ENCODE results near the gene AOPEP. TPM values are rescaled to one million over a fixed set of nuclear protein-coding genes. Genes with fewer than 3 reads are reported as not detected.

The AOPEP gene
- total RNA-seq, 2 donors from 2014 or later: 40.4 to 42.1 TPM

GRCh38 chr9:95094002-95094401 lies 367.5 kb downstream of the AOPEP start:
- DNase-seq (no peak), ATAC-seq (no peak)
- intact Hi-C loops (cut with DNase I, micrococcal nuclease): no loop called here

DNA sequence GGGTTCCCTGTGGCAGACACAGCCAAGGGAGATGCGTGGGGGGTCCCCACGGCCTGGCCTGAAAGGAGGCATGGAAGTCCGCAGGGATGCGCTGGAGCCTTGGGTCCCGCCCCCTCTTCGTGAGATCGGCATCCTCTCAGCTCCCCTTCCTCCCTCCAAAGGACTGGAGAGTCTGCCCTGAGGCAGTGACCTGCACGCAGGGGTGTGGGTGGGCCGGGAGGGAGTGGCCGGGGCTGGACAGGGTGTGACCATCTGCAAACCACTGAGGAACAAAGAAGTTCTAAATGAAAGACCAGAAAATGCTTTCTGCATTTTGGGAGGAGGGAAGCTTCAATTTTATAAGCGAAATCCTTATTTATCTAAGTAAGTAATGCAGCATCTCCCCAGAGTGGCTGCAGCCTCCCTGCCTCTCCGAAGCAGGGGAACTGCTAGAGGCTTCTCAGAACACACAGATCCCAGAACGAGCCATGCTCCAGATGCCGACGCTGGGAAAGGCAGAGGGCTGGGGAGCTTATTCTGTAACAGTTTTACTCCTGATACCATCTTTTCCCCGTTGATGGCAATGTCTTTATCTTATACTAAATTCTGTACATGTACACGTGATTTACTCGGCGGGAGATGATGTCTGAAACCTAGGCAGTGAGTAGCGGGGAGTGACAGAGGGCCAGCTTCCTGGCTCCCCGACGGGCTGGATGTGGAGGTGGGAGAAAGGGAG lies 369.3 kb downstream of the AOPEP start:
- intact Hi-C loops (cut with DNase I, micrococcal nuclease): no loop called here
- DNase-seq (peak in 1 of 2 donors; percentile 12), ATAC-seq (no peak)

DNA sequence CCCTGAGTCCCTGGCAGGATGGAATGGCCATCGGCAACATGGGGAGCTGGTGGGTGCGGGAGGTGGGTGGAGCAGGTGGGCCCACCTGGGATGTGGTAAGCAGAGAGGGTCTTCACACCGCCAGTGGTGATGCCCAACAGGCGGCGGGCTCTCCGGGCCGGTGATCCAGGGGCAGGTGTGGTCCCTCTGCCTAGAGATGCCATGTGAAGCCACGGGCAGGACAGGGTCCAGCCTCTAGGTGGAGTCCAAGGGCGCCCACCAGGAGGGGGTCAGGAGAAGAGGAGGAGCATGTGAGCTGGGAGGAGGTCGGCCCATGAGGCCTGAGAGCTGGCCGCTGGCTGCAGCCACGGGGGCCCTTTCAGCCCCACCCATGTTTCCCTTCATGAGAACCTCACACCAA lies 369.9 kb downstream of the AOPEP start:
- intact Hi-C loops (cut with DNase I, micrococcal nuclease): no loop called here
- no peak for DNase-seq

DNA sequence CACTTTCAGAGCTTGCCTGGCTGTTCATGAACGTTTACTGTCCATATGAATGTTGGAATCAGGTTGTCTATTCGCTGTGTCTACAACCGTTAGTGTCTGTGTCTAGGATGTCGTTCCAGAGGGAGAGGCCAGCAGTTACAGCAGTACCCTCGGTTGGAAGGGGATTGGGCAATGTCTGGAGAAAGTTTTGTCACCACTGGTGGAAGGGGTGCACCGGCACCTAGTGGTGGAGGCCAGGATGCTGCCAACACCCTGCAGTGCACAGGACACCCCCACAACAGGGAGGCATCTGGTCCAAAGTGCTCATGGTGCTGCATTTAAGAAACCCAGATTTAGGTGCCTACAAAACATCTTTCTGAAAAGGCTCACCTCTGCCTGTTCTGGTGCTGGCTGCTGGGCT lies 370.3 kb downstream of the AOPEP start:
- intact Hi-C loops (cut with DNase I, micrococcal nuclease): no loop called here
- DNase-seq (peak in 1 of 2 donors; percentile 16), ATAC-seq (no peak)

More for the DNA sequence above, 369.9 kb downstream of the AOPEP start:
- ATAC-seq: no peak

DNA sequence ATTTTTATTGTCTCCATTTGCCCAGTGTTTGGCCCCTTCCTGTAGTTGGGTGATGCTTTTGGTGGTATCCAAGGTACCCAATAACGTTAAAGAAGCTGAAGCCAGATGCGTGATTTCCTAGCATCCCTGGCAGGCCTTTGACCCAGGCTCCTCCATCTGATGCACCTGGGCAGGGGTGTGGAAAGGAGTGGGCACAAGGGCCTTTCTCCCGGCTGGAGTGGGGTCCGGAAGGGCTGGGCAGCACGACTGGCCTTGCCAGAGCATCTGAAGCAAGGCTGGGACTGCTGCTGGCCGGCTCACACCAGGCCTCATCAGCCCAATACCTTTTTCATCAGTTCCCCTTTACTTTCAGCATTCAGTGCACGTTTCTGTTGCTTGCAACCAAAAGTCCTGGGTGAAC lies 370.8 kb downstream of the AOPEP start:
- intact Hi-C loops (cut with DNase I, micrococcal nuclease): no loop called here
- ATAC-seq: no peak
- DNase-seq: peak in 1 of 2 donors; percentile 2

GRCh38 chr9:95098391-95098921 lies 372.0 kb downstream of the AOPEP start:
- ATAC-seq (no peak), DNase-seq (peak in 1 of 2 donors; percentile 15)

DNA sequence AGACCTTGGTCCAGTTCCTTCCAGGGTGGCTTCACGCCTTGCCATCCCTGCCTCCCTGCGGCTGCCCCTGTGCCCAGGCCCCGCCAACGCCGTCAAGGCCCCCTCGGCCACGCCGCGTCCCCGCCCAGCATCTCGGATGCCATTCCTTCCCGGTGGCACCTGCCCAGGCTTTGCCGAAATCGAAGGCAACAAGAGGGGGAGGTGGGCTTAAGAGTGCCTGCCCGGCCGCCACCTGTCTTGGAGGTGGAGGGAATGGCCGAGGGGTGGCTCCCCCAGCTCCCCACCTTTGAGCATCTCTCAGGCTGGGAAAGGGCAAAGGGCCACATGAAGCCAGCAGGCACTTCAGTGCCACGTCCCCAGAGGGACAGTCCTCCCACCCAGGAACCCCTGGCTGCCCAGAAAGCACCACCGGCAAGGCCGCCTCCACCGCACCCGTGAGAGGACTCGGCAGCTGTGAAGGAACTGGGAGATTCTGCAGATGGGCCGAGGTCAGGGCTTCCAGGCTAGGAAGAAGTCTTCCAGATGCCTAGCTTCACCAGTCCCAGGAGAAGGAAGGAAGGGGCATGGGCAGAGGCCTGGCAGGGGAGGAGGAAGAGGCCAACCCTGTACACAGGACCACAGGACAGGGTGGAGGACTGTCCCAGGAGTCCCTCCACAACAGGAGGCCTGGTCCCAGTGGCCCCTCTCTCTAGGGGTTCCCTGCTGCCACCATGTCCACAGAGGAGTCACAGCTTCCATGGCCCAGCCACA lies 373.0 kb downstream of the AOPEP start:
- ATAC-seq: no peak
- intact Hi-C loops (cut with DNase I, micrococcal nuclease): no loop called here
- DNase-seq: peak in 1 of 2 donors; percentile 17

More at GRCh38 chr9:95098391-95098921, 372.0 kb downstream of the AOPEP start:
- intact Hi-C loops (cut with DNase I, micrococcal nuclease): no loop called here

DNA sequence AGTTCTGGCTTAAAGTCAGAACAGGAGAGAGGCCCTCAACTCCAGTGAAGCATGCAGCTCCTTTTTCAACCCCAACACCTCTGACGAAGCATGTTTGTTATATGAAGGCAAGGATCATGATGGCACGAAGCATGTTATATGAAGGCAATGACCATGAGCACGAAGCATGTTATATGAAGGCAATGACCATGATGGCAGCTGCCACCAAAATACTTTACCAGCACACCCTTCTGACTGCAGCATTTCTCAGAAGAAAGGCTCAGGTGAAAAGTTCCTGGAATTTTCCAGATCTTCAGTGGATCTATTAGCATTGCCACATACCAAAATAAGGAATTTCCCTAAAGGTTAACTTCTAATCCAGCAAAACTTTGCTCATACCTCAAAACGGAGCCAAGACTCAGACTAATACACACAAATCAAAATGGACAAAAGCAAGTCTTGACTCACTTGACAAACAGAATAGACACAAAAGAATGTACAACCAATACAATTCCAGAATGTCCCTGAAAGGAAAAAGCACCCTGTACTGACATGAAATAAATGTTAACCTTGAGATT lies 373.6 kb downstream of the AOPEP start:
- intact Hi-C loops (cut with DNase I, micrococcal nuclease): no loop called here
- DNase-seq (no peak), ATAC-seq (no peak)

DNA sequence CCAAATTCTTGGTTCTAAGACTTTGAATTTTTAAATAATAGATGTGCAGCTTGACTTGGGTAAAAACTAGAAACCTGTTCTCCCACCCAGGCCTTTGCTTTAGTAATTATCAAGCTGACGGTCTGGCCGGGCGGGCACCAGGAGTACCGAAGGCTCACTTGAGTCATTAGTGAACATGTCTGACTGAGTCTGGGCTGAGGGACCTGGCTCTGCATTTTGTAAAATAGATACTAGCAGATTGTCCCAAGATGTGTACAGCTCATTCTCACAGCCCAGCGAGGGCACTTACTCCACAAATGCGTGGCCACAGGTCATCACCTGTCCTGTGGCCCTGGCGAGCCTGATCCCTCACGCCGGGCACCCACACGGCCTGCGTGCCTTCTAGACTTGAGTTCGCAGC lies 374.8 kb downstream of the AOPEP start:
- no peak for ATAC-seq
- DNase-seq: no peak

DNA sequence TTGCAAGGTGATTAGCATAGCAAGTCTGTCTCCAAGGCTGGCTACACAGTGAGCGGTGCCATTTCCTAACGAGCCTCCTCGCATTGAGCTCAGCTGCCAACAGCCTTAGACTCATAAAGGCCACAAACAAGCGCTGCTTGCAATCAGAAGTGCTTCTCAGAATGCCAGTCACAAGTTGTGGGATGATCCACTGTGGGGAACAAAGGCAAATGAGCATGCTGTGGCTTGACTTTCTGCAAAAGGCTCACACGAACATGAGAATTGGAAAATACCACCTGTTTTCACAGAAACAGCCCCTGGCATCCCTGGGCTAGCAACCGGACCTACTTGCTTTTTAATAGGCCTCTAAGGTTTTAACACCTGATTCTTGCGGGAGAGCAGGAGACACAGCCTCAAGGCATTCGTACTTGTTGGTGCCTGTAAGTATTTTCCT lies 375.5 kb downstream of the AOPEP start:
- ATAC-seq (no peak), DNase-seq (no peak)
- intact Hi-C loops (cut with DNase I, micrococcal nuclease): no loop called here

More for the DNA sequence above, 374.8 kb downstream of the AOPEP start:
- intact Hi-C loops (cut with DNase I, micrococcal nuclease): no loop called here

- ATAC-seq (no peak), DNase-seq (no peak)
- intact Hi-C loops (cut with DNase I, micrococcal nuclease): no loop called here
These were observed 376.1 kb downstream of the AOPEP start for GRCh38 chr9:95102572-95102971.

GRCh38 chr9:95103281-95103771 lies 376.8 kb downstream of the AOPEP start:
- DNase-seq (no peak), ATAC-seq (no peak)
- intact Hi-C loops (cut with DNase I, micrococcal nuclease): no loop called here

DNA sequence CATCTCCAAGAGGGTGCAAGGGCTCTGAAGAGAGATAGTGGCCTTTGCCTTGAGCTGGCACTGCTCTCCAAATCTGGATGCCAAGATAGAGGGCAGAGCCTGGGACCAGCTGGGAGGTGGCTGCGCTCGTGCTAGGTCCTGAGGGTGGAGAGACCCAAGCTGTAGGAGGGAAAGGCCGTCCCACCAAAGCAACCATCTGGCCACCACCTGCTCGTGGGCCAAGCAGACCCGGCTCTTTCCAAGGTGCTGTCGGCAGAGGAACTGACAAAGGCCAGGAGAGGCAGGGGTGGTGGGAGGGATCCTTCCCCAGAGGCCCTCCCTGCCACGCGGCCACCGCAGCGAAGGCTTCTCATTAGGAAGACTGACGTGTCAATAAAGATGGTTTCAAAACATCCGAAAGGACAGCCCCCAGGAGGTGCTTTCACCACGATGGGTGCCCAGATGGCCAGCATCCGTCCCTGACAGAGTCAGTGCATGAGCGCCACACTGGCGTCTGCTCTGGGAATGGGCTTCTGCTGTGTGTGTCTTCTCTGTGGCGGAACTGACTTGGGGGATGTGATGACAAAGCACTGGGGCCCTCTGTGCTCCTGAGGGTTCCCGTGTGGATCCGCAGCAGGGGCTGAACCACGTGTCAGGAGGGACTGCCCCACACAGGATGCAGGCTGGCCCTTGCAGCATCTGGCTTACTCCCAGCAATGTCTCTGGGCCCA lies 377.5 kb downstream of the AOPEP start:
- intact Hi-C loops (cut with DNase I, micrococcal nuclease): no loop called here
- ATAC-seq (no peak), DNase-seq (no peak)

DNA sequence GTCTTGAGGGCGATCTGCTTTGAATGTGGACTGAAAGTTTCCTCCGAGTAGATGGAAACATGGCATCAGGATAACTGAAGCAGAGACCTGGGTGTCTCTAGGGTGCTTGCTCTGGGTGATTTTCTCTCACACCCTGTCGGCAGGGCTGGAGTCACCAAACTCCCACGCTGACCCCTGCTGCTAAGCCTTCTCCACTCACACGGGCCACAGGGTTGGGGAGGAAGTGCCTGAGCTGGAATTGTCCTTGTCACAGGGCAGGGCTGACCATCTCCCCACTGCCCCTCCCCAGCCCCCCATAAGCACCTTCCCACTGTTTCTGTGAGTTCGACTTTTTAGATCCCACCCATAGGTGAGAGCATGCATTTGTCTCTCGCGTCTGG lies 378.1 kb downstream of the AOPEP start:
- DNase-seq (no peak), ATAC-seq (no peak)
- intact Hi-C loops (cut with DNase I, micrococcal nuclease): no loop called here

- DNase-seq (no peak), ATAC-seq (no peak)
- intact Hi-C loops (cut with DNase I, micrococcal nuclease): no loop called here
These were observed 378.5 kb downstream of the AOPEP start for GRCh38 chr9:95104980-95105379.

DNA sequence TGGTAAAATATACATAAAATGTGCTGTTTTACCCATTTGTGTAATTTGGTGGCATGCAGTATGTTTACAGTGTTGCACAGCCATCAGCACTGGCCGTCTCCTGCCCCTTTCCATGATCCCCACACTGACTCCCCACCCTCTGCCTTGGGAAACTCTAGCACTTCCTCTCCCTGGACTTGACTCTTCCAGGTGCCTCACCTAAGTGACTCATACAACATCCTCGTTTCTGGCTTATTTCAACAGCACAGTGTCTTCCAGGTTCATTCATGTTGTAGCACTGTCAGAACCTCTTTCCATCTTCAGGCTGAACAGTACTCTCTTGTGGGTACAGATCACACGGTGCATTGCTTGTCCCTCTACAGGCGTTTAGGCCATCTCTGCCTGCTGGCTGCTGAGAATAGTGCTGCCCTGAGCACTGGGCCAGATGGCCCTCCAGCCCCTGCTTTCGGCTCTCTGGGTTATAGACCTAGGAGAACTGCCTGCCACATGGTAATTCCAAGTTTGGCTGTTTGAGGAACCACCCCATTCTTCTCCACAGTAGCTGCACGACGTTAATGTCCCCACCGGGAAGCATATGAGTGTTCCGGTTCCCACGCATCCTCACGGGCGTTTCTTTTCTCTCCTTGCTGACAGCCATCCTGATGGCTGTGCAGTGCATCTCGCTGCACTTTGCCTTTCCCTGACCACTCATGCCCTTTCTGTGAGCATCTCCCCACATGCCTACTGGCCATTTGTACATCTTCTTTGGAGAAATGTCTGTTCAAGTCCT lies 379.2 kb downstream of the AOPEP start:
- ATAC-seq: peak; percentile 77
- intact Hi-C loops (cut with DNase I, micrococcal nuclease): no loop called here
- DNase-seq: no peak

DNA sequence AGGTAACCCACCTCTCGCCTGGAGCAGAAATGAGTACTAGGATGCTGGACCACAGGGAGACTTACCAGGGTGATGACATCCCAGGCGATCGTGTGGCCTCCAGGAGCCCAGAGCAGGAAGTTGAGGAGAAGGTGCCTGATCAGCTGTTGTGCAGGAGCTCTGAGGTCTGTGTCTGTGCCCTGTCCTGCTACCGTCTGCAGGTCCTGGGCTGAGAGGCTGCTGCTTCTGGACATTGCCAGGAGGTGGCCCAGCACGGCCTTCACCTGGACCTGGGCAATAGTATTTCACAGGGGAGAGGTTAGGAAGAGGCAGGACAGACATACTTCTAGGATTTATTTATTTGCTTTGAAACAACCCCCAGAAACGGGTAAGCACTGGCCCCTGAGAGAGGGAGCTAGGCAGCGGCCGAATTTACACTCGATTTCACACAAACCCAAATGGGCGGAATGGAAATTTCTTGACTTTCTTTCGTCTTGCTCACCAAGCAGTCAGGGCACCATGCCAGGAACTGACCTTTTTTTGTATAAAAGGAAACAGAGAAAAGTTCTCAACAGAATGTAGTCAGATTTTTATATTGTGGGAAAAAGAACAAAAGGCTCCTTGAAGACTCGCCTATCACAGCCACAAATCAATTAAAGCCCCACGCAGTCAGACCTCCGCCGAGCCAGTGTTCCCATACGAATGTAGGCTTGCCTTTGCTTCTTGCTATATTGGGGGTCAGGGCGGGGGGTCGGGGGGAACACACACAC lies 380.7 kb downstream of the AOPEP start:
- ATAC-seq: no peak

DNA sequence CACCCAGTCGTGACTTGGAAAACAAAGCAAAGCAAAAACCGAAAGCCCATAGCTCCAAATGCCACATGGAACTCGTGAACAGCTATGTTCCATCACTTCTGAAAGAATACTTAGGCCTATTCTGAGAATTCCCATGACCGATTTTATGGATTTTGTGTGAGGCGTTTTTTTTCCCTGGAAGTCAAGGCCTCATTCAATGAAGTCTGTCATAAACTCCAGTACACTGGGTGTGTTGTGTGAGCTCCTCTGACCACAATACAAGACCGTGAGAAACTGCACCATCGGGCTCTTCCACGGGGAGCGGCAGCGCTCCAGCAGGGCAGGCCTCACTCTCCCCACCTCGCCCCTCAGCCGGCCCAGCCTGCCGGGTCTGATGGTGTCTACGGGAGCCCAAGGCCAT lies 381.5 kb downstream of the AOPEP start:
- DNase-seq (no peak), ATAC-seq (no peak)
- intact Hi-C loops (cut with DNase I, micrococcal nuclease): no loop called here

More for the DNA sequence above, 380.7 kb downstream of the AOPEP start:
- no peak for DNase-seq
- intact Hi-C loops (cut with DNase I, micrococcal nuclease): no loop called here
